IPS-11a (cell line): Measurements from ENCODE around the gene INPP5B.
A peak's percentile ranks its signal among the peaks of the same experiment; 100 is the strongest.

Source experiments
- H3K4me3 ChIP-seq: one replicate; pipeline ENCODE4 v1.5.1; 2013; ENCODE audit warnings: low read depth, low read length, control low read depth

Gene INPP5B

DNA sequence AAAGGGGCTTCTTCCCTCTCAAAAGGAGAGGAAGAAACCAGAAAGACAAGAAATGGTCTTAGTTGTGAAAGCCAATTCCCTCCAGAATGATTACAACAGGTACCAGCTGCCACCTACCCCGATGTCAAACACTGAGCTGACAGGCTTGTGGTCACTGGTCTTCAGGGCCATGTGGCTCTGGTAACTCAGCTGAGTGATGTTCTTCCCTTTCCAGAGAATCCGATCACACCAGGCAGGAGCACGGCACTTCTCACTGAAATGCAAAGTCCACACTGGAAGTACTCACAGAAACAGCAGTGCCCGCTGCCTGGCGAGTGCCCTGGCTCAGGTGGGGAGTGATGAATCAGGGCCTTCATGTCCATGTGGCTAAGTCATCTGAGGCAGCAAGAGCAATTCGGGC is 68.8 kb downstream of the INPP5B start:
- no peak overlapping the region for H3K4me3 ChIP-seq

GRCh38 chr1:37875833-37876232 is 71.0 kb downstream of the INPP5B start:
- H3K4me3 ChIP-seq, result no peak overlapping the region

DNA sequence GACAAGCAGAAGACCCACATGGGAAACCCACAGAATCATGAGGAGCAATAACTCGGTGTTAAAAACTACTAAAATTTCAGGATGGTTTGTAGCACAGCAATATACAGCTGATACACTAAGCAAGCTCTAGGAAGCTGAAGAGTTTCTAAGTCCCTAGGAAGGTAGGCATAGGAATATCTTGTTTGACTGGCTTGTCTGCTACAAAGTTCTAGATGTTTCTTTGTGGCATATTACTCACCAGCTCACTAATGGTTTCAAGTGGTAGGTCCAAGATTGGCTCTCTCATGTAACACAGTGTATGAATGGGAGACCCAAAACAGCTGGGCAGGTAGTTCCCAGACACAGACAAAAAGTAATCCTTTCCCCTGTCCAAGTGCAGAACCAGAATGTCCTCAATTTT is 74.2 kb downstream of the INPP5B start:
- no peak overlapping the region for H3K4me3 ChIP-seq

DNA sequence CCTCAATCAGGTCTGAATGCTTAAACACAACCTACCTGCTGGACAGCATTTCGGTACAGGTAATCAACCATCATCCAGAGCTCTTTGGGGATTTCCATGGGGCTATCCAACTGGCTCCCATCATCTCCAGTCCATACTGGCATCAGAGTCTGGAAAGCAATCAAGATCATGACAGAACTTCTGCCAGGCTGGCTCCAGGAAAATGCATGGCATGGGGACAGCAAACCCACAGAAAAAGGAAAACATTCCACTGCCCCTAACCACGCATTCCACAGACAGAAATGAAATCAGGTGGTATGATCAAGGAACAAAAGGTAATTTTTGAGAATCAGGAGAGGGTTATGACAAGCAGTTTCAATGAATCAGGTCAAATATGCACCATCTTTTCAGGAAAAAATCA is 78.4 kb downstream of the INPP5B start:
- no peak overlapping the region for H3K4me3 ChIP-seq

DNA sequence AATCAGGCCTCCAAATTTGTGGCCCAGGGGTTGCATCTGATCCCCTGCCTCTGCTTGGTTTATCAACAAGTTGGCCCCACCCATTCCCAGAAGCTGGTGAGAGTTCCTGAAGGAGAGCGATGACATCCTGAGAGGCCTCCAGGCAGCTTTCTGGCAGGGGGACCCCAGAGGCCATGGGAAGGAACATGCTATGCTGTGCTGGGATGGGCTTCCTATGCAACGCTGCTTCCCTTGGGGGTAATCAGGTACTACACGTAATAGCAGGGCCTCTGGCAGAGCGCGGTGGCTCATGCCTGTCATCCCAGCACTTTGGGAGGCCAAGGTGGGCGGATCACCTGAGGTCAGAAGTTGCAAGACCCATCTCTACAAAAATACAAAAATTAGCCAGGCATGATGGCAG is 79.1 kb downstream of the INPP5B start:
- H3K4me3 ChIP-seq, result no peak overlapping the region

DNA sequence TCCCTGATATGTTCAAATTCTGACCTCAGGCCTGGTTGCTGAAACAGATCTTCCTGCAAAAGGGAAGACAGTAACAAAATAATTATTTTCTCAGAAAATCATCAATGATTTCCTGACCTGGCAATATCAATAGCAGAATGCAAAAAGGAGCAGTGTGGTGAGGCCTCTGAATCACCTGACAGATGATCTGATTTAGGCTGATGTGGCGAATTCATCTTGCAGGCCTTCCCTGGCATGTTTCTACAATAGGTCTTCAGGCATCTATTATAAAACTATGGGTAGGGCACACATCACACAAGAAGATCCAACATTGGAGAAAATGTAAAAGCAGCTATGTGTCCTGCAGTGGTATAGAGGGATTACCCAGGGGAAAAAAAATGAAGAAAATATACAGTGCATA is 80.4 kb downstream of the INPP5B start:
- no peak overlapping the region for H3K4me3 ChIP-seq

DNA sequence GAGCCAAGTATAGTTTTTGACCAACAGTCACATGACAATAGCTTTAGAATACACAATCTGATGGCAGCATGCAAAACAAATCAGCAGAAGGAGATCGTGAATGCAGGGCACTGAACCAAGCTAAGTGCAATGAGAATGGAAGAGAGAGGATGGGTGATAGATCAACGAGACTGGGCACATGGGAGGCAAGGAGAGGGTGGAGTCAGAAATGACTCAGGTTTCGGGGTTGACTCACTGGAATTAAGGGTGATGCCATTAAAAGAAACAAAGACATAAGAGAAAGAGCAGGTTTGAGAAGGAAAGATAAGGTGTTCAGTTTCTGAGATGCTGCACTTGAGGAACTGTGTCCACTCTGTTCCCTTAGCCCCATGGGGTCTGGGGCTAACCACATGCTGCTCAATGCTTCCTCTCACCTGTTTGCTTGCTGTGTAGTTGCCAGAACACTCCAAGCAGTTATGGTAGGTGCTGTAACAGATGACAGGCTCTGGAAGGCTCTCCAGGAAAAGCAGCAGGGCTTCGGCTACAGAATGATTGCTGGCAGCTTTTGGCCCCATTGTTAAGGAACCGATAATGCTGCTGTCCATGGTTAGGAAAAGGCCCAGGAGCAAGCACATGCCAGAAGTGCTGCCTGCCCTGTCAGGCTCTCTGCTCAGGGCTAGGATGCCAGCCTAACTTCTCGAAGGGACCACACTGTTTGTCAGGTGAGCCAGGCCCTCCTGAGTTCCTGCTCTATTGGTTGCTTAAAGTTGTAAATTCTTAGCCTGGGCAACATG is 81.3 kb downstream of the INPP5B start:
- H3K4me3 ChIP-seq, result no peak overlapping the region

- H3K4me3 ChIP-seq, result no peak overlapping the region
These were observed 84.5 kb downstream of the INPP5B start for GRCh38 chr1:37862330-37862729.

GRCh38 chr1:37861151-37861550 is 85.7 kb downstream of the INPP5B start:
- H3K4me3 ChIP-seq, result no peak overlapping the region

DNA sequence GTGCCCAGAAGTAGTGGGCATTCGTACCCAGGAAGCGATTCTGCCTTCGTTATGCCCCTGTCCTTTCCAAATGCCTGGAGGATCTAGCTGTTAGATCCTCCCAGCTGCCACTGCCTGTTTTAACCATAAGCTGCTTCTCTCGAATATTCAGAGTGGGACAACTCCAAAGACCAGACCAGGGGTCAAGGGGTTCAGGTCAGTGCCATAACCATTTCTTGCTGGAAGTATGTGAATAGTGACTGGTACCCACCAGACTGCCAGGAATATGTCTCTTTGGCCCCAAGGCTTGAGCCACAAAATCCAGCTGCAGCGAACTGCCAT is 86.5 kb downstream of the INPP5B start:
- H3K4me3 ChIP-seq, result peak overlapping the region; percentile 98

DNA sequence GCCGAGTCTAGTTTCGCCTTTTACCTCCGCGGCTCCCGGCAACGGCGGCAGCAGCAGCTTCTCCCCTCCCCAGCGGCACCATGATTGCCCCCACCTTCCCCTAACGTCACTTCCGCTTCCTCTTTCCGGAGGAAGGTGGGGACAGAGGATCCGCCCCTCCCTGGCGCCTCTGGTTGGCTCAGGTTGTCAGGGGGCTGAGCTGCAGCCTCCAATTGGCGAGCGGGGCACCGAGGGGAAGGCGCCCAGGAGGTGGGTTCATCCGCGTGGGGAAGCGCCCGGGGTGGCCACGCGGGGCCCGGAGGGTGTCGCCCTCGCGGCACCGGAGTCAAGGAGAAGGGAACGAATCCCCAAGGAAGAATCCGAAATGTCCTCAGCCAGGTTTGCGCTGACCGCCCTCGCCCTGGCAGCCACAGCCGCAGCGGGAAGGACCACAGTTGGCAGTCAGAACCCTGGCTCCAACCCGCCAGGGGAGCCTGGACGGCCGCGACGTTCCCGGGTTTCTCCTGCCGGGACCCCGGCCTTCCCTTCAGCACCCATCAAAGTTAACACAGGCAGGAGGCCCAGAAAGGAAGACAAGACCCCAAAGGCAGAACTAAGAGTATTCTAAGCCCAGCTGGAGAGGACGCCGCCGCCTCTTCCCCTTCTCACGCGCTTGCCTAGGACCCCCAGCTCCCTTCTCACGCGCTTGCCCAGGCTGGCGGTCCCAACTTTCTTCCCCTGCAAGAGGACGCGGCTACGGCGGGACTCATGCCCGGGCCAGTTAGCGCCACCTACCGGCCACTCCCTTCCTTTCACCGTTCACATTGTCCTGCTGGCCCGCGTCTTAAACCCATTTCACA is 87.1 kb downstream of the INPP5B start, which contains the start of gene MTF1:
Gene MTF1 (minus strand): TSS at position 86 of the 839 bp plus-strand sequence. CDS start 1,934 bp downstream, outside the sequence.
- H3K4me3 ChIP-seq, result peak within 1 kb of the TSS; percentile 98

DNA sequence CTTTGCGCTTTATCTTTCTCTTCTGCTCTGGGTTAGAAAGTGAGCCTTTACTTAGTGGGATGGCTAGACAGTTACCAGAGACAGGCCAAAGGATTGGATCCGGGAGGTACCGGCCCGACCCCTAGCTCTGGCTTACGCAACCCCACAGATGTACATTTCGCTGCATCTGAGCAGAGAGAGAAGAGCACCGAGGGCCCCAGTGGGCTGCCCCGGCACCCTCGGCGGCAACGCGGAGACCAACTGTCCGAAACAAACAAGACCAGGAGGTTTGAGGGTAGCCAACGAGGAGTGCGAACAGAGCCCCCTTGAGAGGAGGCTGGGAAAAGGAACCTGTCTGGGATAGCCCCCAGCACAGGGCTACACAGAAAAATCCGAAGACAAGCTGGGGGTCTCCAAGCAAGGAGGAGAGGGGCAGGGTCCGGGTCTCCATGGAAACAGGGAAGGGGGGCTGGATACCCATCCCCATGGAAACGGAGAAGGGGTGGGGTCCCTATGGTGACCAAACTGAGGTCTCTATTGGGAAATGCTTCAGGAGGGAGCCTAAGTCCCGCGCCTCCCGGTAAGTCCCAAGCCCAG is 87.8 kb downstream of the INPP5B start:
- H3K4me3 ChIP-seq, result peak overlapping the region; percentile 98

DNA sequence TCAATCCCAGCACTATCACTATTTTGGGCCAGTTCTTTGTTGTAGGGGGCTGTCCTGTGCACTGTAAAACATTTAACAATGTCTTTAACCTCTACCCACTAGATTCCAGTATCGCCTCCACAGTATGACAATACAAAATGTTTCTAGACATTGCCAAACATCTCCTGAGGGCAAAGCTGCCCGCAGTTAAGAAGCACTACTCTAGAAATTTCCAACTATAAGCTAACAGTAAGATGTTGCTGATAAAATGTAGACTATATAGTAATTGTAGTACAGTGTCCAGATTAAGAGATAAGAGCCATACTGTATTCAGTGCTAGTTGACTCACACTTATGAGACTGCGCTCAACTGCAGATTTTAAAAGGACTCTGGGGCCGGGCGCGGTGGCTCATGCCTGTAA is 92.4 kb downstream of the INPP5B start:
- no peak overlapping the region for H3K4me3 ChIP-seq

- H3K4me3 ChIP-seq, result no peak overlapping the region
These were observed 93.7 kb downstream of the INPP5B start for GRCh38 chr1:37853157-37853556.

- no peak overlapping the region for H3K4me3 ChIP-seq
These were observed 95.1 kb downstream of the INPP5B start for GRCh38 chr1:37851782-37852210.

- H3K4me3 ChIP-seq, result no peak overlapping the region
These were observed 95.6 kb downstream of the INPP5B start for GRCh38 chr1:37851262-37851661.

GRCh38 chr1:37850352-37850955 is 96.4 kb downstream of the INPP5B start:
- H3K4me3 ChIP-seq, result no peak overlapping the region

- H3K4me3 ChIP-seq, result no peak overlapping the region
These were observed 97.4 kb downstream of the INPP5B start for GRCh38 chr1:37849480-37849879.

DNA sequence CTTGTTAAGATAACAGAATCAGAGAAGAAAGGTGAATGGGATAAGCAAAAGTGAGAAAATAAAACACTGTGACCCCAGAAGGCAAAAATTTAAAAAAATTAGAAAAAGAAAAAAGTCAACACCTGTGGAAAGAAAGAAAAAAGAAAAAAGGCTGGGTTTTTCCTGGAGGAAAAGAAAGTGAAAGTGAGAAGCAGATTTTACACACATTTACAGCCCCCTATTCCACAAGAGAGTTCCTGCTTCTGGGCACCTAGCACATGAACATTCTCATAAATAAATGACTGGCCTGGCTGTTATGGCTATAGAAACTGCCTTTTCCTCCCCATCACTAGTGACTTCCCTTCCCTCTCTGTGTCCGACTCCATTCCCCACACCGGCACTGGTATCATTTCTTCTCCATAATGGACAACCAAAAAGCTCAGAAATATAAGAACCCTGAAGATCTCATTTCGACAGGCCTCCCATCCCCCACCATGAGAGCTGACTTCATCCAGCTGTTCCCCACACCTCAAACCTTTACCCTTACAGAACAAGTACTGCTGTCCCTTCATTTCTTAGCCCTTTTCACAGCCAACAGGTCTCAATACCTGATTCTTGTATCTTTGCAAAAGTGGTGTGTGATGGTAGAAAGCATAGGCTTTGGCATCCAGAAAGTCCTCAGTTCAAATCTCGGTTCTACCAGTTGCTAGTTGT is 100.1 kb downstream of the INPP5B start:
- no peak overlapping the region for H3K4me3 ChIP-seq

DNA sequence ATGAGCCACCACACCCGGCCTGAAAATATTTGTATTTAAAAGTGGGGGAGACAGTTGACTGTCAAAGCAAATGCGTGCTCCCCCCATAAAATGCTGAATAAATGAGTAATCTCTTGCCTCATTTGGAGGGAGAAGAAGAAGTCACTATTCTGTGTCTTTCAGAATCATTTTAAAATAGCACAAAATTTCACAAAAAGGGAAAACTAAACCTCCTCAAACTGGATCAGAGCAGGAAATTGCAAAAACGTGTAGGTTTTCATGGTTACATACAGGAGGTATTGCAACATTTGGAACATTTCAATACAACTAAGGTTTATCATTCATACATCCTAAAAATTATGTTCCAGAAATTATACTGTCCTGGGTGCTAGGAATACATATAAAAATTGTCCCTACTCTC is 101.1 kb downstream of the INPP5B start:
- H3K4me3 ChIP-seq, result no peak overlapping the region
